Ecto neural progenitor cell (in vitro differentiated cells): Measurements from ENCODE around the gene NRXN3.
A peak's percentile ranks its signal among the peaks of the same experiment; 100 is the strongest.

Experiments
- DNase-seq: peaks from one replicate; pipeline ENCODE4 v3.0.0-alpha.2; 2018; ENCODE audit warnings: low spot score

The NRXN3 gene

GRCh38 chr14:78917462-78917861 is 747.3 kb downstream of the NRXN3 start:
- no peak for DNase-seq

- no peak for DNase-seq
Measured at GRCh38 chr14:78921856-78922255, 751.7 kb downstream of the NRXN3 start.

- no peak for DNase-seq
Measured at GRCh38 chr14:78927261-78927660, 757.1 kb downstream of the NRXN3 start.

- no peak for DNase-seq
Measured at GRCh38 chr14:78933166-78933565, 763.0 kb downstream of the NRXN3 start.

- DNase-seq = no peak
Measured at GRCh38 chr14:78933948-78934524, 763.9 kb downstream of the NRXN3 start.

GRCh38 chr14:78946949-78947348 is 776.8 kb downstream of the NRXN3 start:
- DNase-seq = no peak

- DNase-seq = no peak
Measured at GRCh38 chr14:78947681-78948080, 777.5 kb downstream of the NRXN3 start.

- no peak for DNase-seq
Measured at GRCh38 chr14:78950649-78951048, 780.5 kb downstream of the NRXN3 start.

GRCh38 chr14:78951602-78952001 is 781.4 kb downstream of the NRXN3 start:
- no peak for DNase-seq

- peak; percentile 72 for DNase-seq
Measured at GRCh38 chr14:78959674-78960264, 789.6 kb downstream of the NRXN3 start.

- DNase-seq = no peak
Measured at GRCh38 chr14:78967111-78967809, 797.1 kb downstream of the NRXN3 start.

- DNase-seq = no peak
Measured at GRCh38 chr14:78968265-78968664, 798.1 kb downstream of the NRXN3 start.

- DNase-seq = no peak
Measured at GRCh38 chr14:78970677-78971076, 800.5 kb downstream of the NRXN3 start.

- no peak for DNase-seq
Measured at GRCh38 chr14:78972440-78972839, 802.3 kb downstream of the NRXN3 start.

GRCh38 chr14:78974691-78975090 is 804.5 kb downstream of the NRXN3 start:
- no peak for DNase-seq

- DNase-seq = no peak
Measured at GRCh38 chr14:78975734-78976133, 805.6 kb downstream of the NRXN3 start.

- no peak for DNase-seq
Measured at GRCh38 chr14:78978896-78979295, 808.7 kb downstream of the NRXN3 start.

GRCh38 chr14:78982551-78982950 is 812.4 kb downstream of the NRXN3 start:
- no peak for DNase-seq

GRCh38 chr14:78983126-78983525 is 813.0 kb downstream of the NRXN3 start:
- no peak for DNase-seq

GRCh38 chr14:78985668-78986381 is 815.7 kb downstream of the NRXN3 start:
- no peak for DNase-seq

GRCh38 chr14:78986989-78987388 is 816.8 kb downstream of the NRXN3 start:
- DNase-seq = no peak

GRCh38 chr14:78989221-78989620 is 819.0 kb downstream of the NRXN3 start:
- no peak for DNase-seq

GRCh38 chr14:78992867-78993266 is 822.7 kb downstream of the NRXN3 start:
- DNase-seq = no peak
